Body of pancreas (tissue), 4 donors: ENCODE results near the gene TINAG.

Experiments
- CTCF ChIP-seq, 7 experiments: fragments of 450-650 bp in 4 of 7; fragments of 200-600 bp in 3 of 7; sonication (generic) in 3 of 7; IDR thresholded peaks; one replicate each; pipeline ENCODE4 v1.5.1; 2016 to 2019; ENCODE audit warnings: antibody characterized with exemption in 7 of 7
- POLR2A ChIP-seq, 3 donors: fragments of 450-650 bp; IDR thresholded peaks; one replicate each; pipeline ENCODE4 v1.6.1; 2016; ENCODE audit warnings: antibody characterized with exemption in 3 of 3, mild to moderate bottlenecking in 2 of 3

GRCh38 chr6:54431466-54431865, 123.2 kb downstream of the TINAG start:
- TF ChIP-seq POLR2A (IDR thresholded peaks at IDR 0.05) (no peak), CTCF (IDR thresholded peaks at IDR 0.05) (no peak)
